Measurements from ENCODE around the gene DAPK1.

GRCh38 chr9:87639949-87640348, 142.3 kb downstream of the DAPK1 start:
- no peak for TF ChIP-seq CTCF (IDR thresholded peaks at IDR 0.05)
- TF ChIP-seq MYC (IDR thresholded peaks at IDR 0.05; ENCODE audit: borderline replicate concordance, low read length), result no peak
- TF ChIP-seq CEBPB (IDR thresholded peaks at IDR 0.05), result no peak
- TF ChIP-seq RFX5 (IDR thresholded peaks at IDR 0.05), result no peak
- no peak for TF ChIP-seq POLR2A (IDR thresholded peaks at IDR 0.05; ENCODE audit: low read length)
- TF ChIP-seq NFE2L2 (conservative IDR thresholded peaks at IDR 0.05; ENCODE audit: low read length), result no peak
- TF ChIP-seq PHF8 (IDR thresholded peaks at IDR 0.05; ENCODE audit: borderline replicate concordance, low read depth), result no peak
- no peak for TF ChIP-seq BHLHE40 (IDR thresholded peaks at IDR 0.05; ENCODE audit: low read depth, low read length)
- TF ChIP-seq ELK1 (IDR thresholded peaks at IDR 0.05; ENCODE audit: low read depth, low read length), result no peak
- no peak for TF ChIP-seq RCOR1 (IDR thresholded peaks at IDR 0.05; ENCODE audit: low read depth, low read length)

Data from A549 (cell line).